HepG2 (cell line): ENCODE measurements around the gene AFAP1.

ENCODE experiments used
- USF2 ChIP-seq, 2 experiments: sonication (generic) in 1 of 2; formaldehyde crosslinking in 1 of 2; IDR thresholded peaks; 2 replicates each; pipeline versions ENCODE4 v1.5.1 to v1.6.1; 2011 to 2020; ENCODE audit warnings: borderline replicate concordance in 1 of 2, low read depth in 1 of 2, low read length in 1 of 2, mild to moderate bottlenecking in 1 of 2, missing genetic modification reagents in 1 of 2, moderate library complexity in 1 of 2
- ZNF205 ChIP-seq: IDR thresholded peaks from 2 replicates; pipeline ENCODE4 v1.6.1; 2018; ENCODE audit warnings: missing biosample characterization, missing genetic modification reagents

GRCh38 chr4:7780751-7781348 lies 158.8 kb downstream of the AFAP1 start:
- TF ChIP-seq USF2 (IDR thresholded peaks at IDR 0.05; ENCODE audit: low read depth, low read length) (no peak), USF2 (CRISPR knock-in tag; IDR thresholded peaks at IDR 0.05; ENCODE audit: borderline replicate concordance) (no peak), ZNF205 (CRISPR knock-in tag) (no peak)
